Lower lobe of right lung (tissue), 2 donors: ENCODE results near the gene SNRNP200. TPM values are rescaled to one million over a fixed set of nuclear protein-coding genes. Genes with fewer than 3 reads are reported as not detected.
"Not testable (repeated sequence)": the region's sequence is repeated elsewhere in the genome, so short reads cannot be mapped to it uniquely, and the experiment has no call there.

Source experiments
- ATAC-seq, 2 donors: fragments of 200-7000 bp; cut with Tn5 transposase; one replicate each; pipeline ENCODE4 v1.9.1; 2020 to 2022; ENCODE audit warnings: mild to moderate bottlenecking in 2 of 2, moderate library complexity in 2 of 2
- DNase-seq: peaks from one replicate; pipeline ENCODE4 v3.0.0-alpha.2; 2020
- H3K27ac ChIP-seq: fragments of 200-600 bp; one replicate; pipeline ENCODE4 v1.8.0; 2022
- H3K27me3 ChIP-seq: fragments of 200-600 bp; one replicate; pipeline ENCODE4 v1.8.0; 2022; ENCODE audit warnings: low read depth
- H3K36me3 ChIP-seq: fragments of 200-600 bp; one replicate; pipeline ENCODE4 v1.8.0; 2022; ENCODE audit warnings: mild to moderate bottlenecking
- H3K4me1 ChIP-seq: fragments of 200-600 bp; one replicate; pipeline ENCODE4 v1.8.0; 2022
- H3K4me3 ChIP-seq: fragments of 200-600 bp; one replicate; pipeline ENCODE4 v1.8.0; 2022; ENCODE audit warnings: mild to moderate bottlenecking
- H3K9me3 ChIP-seq: fragments of 200-600 bp; one replicate; pipeline ENCODE4 v1.8.0; 2022
- intact Hi-C: fragments of 100-400 bp; cut with DNase I; formaldehyde crosslinking; loops from one replicate; pipeline ENCODE4 v1.11.0; 2022
- total RNA-seq: library from RNA; stranded (reverse); fragmentation: NEBNext Ultra II Directional; extraction: Animal tissue kit (Norgen Biotek cat#: 25700); gene quantifications from one replicate; pipeline ENCODE4 v1.2.1, GENCODE V29; 2021
- TF ChIP-seq, protein P1 (sequence below): fragments of 200-600 bp; IDR thresholded peaks from one replicate; pipeline ENCODE4 v1.8.0; 2022; ENCODE audit warnings: antibody characterized with exemption, mild to moderate bottlenecking
- donor health status: DM: no; HTN: yes; CAD: no; lungs with severe emphysema.

SNRNP200 gene
- total RNA-seq, 1 donor from 2014 or later, result 95.3 TPM

DNA sequence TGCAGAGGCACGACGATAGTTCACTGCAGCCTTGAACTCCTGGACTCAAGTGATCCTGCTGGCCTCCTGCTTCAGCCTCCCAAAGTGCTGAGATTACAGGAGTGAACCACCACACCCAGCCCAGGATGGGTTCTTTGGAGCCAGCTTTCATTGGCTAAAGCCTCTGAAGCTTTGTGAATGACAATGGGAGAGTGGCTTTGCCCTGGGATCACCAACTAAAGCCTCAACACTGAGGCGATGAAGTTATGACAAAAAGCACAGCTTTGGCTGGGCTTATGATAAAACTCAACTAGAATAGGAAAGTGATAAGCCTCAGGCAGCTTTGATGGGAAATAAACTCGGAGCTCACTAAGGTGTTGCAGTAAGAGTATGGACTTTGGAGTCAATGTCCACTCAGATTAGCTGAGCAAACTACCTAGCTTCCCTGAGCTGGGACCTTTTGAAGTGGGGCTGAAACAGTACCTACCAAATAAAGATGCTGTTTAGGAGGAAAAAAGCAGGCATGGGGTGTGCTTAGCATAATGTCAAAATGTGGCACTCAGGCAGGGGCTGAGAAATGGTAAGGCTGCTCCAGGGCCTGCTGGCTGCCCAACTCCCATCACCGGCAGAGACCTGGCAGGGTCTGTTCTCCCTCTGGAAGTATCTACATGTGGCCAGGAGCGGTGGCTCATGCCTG, 43.9 kb downstream of the SNRNP200 start:
- DNase-seq, result no peak
- Histone ChIP-seq H3K27ac (peak overlapping the region; percentile 82), H3K9me3 (no peaks in the 10 kb centered on the region), H3K4me3 (no peak overlapping the region), H3K4me1 (peaks cover 83% of the 10 kb centered on the region), H3K27me3 (no peaks in the 10 kb centered on the region), H3K36me3 (peaks cover 35% of the 10 kb centered on the region)
- intact Hi-C loops, result no loop called here
- TF ChIP-seq, protein P1, sequence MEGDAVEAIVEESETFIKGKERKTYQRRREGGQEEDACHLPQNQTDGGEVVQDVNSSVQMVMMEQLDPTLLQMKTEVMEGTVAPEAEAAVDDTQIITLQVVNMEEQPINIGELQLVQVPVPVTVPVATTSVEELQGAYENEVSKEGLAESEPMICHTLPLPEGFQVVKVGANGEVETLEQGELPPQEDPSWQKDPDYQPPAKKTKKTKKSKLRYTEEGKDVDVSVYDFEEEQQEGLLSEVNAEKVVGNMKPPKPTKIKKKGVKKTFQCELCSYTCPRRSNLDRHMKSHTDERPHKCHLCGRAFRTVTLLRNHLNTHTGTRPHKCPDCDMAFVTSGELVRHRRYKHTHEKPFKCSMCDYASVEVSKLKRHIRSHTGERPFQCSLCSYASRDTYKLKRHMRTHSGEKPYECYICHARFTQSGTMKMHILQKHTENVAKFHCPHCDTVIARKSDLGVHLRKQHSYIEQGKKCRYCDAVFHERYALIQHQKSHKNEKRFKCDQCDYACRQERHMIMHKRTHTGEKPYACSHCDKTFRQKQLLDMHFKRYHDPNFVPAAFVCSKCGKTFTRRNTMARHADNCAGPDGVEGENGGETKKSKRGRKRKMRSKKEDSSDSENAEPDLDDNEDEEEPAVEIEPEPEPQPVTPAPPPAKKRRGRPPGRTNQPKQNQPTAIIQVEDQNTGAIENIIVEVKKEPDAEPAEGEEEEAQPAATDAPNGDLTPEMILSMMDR, result no peak
- ATAC-seq, result no peak

DNA sequence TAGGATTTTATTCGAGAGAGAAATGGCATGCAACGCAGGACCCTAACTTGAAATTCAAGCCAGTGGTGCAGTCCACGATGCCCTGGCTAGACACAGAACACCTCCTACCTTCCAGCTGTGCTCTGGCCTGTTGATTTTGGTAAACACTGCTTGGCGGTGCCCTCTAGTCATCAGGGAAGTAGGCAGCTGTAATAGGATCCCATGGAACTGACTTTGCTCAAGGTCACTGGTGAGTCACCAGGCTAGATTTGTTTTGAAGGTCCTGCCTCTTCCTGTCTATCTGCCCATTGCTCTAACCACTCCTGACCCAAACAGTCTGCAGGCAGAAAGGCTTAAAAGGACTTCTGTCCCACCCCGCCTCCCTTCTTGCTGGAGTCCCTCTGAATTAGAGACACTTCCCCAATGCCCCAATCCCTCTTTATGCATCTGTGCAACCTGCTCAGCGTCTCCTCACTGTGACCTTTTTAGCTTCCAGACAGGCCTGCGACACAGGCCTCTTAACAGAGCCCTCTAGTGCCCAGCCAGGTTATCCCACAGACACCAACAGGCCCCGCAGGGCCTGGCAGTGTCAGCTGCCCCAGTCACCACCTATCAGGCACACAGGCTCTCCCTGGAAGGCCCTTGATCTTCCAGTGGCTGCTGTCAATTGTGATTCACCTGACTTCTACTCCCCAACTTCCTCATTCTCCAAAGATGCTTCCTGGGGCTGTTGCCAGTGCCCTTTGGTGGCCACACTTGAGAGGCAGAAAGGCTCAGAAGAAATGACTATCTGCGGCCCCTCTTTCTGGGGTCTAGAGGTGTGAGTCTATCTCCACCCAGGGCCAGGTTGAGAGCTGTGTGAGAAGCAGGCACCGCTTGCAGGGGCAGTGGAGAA, 44.7 kb downstream of the SNRNP200 start:
- H3K36me3 ChIP-seq, result peaks cover 43% of the 10 kb centered on the region
- H3K27me3 ChIP-seq, result no peaks in the 10 kb centered on the region
- intact Hi-C loops, result no loop called here
- ATAC-seq, result peak; percentile 67 to 81
- peak; percentile 69 for DNase-seq
- peaks cover 91% of the 10 kb centered on the region for H3K4me1 ChIP-seq
- no peaks in the 10 kb centered on the region for H3K9me3 ChIP-seq
- TF ChIP-seq, protein P1, result peak; percentile 45
- peak overlapping the region; percentile 13 for H3K4me3 ChIP-seq
- H3K27ac ChIP-seq, result peak overlapping the region; percentile 82

DNA sequence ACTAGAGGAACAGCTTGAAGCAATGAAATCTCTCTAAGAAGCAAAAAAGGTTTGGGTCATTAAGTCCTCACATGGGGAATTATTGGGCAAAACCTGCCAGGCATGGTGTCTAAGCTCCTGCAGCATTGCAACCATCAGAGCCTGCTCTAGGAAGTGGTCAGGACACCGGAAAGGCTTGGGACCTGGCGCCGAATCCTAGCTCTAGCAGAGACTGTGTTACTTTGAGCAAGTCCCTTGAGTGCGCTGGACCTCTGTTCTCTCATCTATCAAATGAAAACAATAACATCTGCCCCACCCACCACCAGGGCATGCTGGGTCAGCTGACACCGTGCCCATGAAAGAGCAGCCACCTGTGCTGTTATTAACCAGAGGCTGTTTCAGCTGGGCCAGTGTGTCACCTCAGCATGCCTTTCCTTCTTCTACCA, 45.8 kb downstream of the SNRNP200 start:
- ATAC-seq (peak; percentile 1 to 9), DNase-seq (peak; percentile 53)
- H3K27me3 ChIP-seq, result no peaks in the 10 kb centered on the region
- TF ChIP-seq, protein P1, result no peak
- no peak overlapping the region for H3K4me3 ChIP-seq
- H3K9me3 ChIP-seq, result no peaks in the 10 kb centered on the region
- H3K27ac ChIP-seq, result peak overlapping the region; percentile 82
- intact Hi-C loops, result no loop called here
- peaks cover 54% of the 10 kb centered on the region for H3K36me3 ChIP-seq
- H3K4me1 ChIP-seq, result peaks cover 96% of the 10 kb centered on the region

DNA sequence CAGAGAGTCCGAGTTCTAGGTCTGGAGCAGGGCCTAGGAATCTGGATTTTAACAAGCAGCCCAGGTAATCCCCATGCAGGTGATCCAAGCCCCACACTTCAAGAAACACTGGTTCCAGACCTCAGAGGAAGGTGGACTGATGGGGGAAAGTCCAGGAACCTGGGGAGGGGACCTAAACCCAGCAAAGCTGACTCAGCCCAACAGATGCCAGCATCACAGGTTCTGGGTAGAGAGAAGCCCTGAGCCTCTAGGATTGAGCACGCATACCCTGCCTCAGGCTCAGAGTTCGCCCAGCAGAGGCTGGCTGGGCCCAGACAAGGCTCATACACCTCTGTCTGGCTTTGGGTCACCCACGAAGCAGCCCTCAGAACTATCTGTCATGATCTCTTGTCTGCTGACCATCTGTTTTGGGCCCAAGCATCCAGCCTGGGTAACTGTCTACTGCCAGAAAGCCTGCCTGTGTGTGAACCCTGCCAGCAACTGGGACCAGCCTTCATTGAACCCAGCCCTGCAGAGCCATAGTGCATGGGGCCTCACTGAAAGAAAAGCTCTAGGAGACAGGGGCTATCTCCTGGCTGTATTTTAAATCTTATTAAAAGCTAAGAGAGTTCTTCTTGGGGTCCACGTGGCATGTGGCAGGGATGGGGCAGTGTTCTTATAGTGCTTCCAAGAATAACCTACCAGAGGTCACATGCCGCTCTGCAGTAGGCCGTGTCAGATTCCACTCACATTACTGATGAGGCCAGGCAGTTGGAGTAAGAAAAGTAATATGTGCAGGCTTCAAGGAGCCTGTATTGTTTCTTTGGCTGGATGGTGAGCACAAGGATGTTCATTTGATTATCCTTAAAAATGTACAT, 47.0 kb downstream of the SNRNP200 start:
- Histone ChIP-seq H3K36me3 (peaks cover 65% of the 10 kb centered on the region), H3K4me1 (peaks cover 96% of the 10 kb centered on the region), H3K9me3 (no peaks in the 10 kb centered on the region), H3K27ac (peak overlapping the region; percentile 82), H3K27me3 (no peaks in the 10 kb centered on the region), H3K4me3 (no peak overlapping the region)
- TF ChIP-seq, protein P1, result no peak
- DNase-seq (no peak), ATAC-seq (no peak)
- intact Hi-C loops, result no loop called here

DNA sequence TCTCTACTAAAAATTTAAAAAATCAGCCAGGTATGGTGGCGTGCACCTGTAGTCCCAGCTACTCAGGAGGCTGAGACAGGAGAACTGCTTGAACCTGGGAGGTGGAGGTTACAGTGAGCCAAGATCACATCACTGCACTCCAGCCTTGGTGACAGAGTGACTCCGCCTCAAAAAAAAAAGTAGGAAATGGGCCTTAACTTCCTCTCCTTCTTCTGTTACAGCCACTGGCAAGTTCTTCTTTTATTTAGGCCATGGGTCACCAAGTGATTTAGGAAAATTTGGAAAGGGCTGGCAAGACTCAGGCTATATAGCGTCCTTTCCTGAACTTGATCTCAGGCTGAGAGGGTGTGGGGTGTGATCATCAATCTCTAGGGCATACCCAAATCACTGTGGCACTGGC, 47.6 kb downstream of the SNRNP200 start:
- H3K9me3 ChIP-seq, DNase-seq, H3K4me3 ChIP-seq, intact Hi-C loops, H3K27me3 ChIP-seq: not testable (repeated sequence)
- H3K27ac ChIP-seq, result peak overlapping the region; percentile 82
- peaks cover 97% of the 10 kb centered on the region for H3K4me1 ChIP-seq
- peaks cover 70% of the 10 kb centered on the region for H3K36me3 ChIP-seq
- ATAC-seq, result peak; percentile 12 to 56
